HEK293T (cell line): Measurements from ENCODE around the gene CBX3.
A peak's percentile ranks its signal among the peaks of the same experiment; 100 is the strongest.

ENCODE experiments used
- CTCF ChIA-PET: fragments of 350-600 bp; formaldehyde crosslinking; extraction: SDS; loops from one replicate; lab custom pipeline; 2021; ENCODE audit warnings: antibody characterized with exemption, inconsistent platforms; lab: Yijun Ruan, JAX
- POLR2A ChIA-PET: fragments of 350-600 bp; formaldehyde crosslinking; extraction: SDS; loops from one replicate; lab custom pipeline; 2020; ENCODE audit warnings: antibody characterized with exemption, inconsistent platforms; lab: Yijun Ruan, JAX
- DNase-seq: peaks from one replicate; pipeline ENCODE4 v3.0.0; 2012; ENCODE audit warnings: mixed read lengths; ENCODE audit errors: extremely low spot score
- ARNT ChIP-seq: fragments of 450-650 bp; IDR thresholded peaks from 2 replicates; pipeline ENCODE4 v1.6.1; 2017; ENCODE audit warnings: mild to moderate bottlenecking
- BHLHE40 ChIP-seq: fragments of 450-650 bp; IDR thresholded peaks from 2 replicates; pipeline ENCODE4 v1.6.1; 2016; ENCODE audit warnings: mild to moderate bottlenecking, moderate library complexity, borderline replicate concordance
- CTBP1 ChIP-seq: fragments of 450-650 bp; IDR thresholded peaks from 2 replicates; pipeline ENCODE4 v1.6.1; 2016; ENCODE audit warnings: borderline replicate concordance
- ELF4 ChIP-seq: fragments of 450-650 bp; IDR thresholded peaks from 2 replicates; pipeline ENCODE4 v1.6.1; 2017; ENCODE audit warnings: antibody characterized with exemption
- FOXA1 ChIP-seq: fragments of 450-650 bp; IDR thresholded peaks from 2 replicates; pipeline ENCODE4 v1.6.1; 2016; ENCODE audit warnings: mild to moderate bottlenecking
- FOXK2 ChIP-seq: fragments of 450-650 bp; IDR thresholded peaks from 2 replicates; pipeline ENCODE4 v1.6.1; 2016; ENCODE audit warnings: mild to moderate bottlenecking
- FOXM1 ChIP-seq: fragments of 450-650 bp; IDR thresholded peaks from 2 replicates; pipeline ENCODE4 v1.6.1; 2017; ENCODE audit warnings: mild to moderate bottlenecking, borderline replicate concordance
- HDGF ChIP-seq: fragments of 450-650 bp; IDR thresholded peaks from 2 replicates; pipeline ENCODE4 v1.6.1; 2017; ENCODE audit warnings: antibody characterized with exemption, borderline replicate concordance
- L3MBTL2 ChIP-seq: fragments of 450-650 bp; conservative IDR thresholded peaks from 2 replicates; pipeline ENCODE4 v1.6.1; 2016; ENCODE audit warnings: mild to moderate bottlenecking
- LEF1 ChIP-seq: fragments of 450-650 bp; IDR thresholded peaks from 2 replicates; pipeline ENCODE4 v1.6.1; 2017; ENCODE audit warnings: mild to moderate bottlenecking, borderline replicate concordance
- NFRKB ChIP-seq: fragments of 450-650 bp; IDR thresholded peaks from 2 replicates; pipeline ENCODE4 v1.6.1; 2016; ENCODE audit warnings: mild to moderate bottlenecking, moderate library complexity
- SP1 ChIP-seq: fragments of 450-650 bp; IDR thresholded peaks from 2 replicates; pipeline ENCODE4 v1.6.1; 2017
- SUZ12 ChIP-seq: fragments of 450-650 bp; IDR thresholded peaks from 2 replicates; pipeline ENCODE4 v1.6.1; 2016; ENCODE audit warnings: mild to moderate bottlenecking
- TARDBP ChIP-seq: fragments of 450-650 bp; IDR thresholded peaks from 2 replicates; pipeline ENCODE4 v1.6.1; 2016
- ZNF384 ChIP-seq: fragments of 450-650 bp; IDR thresholded peaks from 2 replicates; pipeline ENCODE4 v1.6.1; 2016
- TF ChIP-seq, protein P1 (sequence below): fragments of 450-650 bp; IDR thresholded peaks from 2 replicates; pipeline ENCODE4 v1.6.1; 2016

The CBX3 gene

DNA sequence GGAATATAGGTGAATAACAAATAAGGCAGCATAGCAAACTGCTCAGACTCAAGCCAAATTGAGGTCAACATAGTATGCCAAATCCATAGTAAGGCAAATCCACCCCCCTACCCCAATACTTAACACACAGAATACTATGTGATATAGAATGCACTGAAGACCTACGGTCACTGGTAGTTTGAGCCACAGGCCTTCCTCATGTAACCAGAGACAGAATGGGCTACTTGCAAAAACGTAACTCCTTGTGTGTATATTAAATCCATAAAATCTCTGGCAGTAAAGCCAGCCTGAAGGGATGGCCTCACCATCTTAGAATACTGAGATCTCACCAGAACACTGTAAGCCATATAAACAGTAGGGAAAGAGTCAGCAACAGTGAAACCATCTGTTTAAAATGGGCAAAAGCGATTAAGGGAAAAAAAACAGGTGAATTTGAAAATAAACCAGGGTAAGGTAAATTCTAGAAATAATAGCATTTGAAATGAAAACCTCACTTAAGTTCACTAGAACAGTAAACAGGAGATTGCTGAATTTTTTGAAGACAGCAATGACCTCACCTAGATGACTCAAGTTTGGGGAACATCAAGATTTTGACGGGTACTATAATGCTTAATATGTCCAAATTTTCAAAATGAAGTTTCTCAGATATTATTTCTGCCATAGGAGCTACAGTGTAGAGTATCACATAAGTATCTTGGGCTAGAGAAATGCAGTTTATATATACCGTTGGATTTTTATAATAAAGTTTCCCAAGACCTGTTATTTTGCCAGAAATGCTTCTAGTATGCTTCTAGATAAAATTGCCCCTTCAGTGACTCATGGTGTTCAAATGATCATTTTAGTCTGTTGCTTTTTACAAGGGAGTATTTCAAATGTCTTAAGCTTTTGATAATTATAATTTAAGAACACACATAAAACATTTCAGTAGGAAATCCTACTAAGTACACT lies 14.9 kb upstream of the CBX3 start:
- DNase-seq = no peak
- TF ChIP-seq NFRKB (no peak), ELF4 (no peak), FOXA1 (no peak), LEF1 (no peak), ZNF384 (no peak), CTBP1 (no peak), TARDBP (no peak)
- TF ChIP-seq, protein P1, sequence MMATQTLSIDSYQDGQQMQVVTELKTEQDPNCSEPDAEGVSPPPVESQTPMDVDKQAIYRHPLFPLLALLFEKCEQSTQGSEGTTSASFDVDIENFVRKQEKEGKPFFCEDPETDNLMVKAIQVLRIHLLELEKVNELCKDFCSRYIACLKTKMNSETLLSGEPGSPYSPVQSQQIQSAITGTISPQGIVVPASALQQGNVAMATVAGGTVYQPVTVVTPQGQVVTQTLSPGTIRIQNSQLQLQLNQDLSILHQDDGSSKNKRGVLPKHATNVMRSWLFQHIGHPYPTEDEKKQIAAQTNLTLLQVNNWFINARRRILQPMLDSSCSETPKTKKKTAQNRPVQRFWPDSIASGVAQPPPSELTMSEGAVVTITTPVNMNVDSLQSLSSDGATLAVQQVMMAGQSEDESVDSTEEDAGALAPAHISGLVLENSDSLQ = no peak
- CTCF ChIA-PET = no interaction called here
- POLR2A ChIA-PET = interaction anchor here (1.0 to 3.4 kb wide), 2 partner anchors 13 to 14 kb away, joined by 4 to 46 read pairs; partner anchors contain the start of genes CBX3 and HNRNPA2B1

DNA sequence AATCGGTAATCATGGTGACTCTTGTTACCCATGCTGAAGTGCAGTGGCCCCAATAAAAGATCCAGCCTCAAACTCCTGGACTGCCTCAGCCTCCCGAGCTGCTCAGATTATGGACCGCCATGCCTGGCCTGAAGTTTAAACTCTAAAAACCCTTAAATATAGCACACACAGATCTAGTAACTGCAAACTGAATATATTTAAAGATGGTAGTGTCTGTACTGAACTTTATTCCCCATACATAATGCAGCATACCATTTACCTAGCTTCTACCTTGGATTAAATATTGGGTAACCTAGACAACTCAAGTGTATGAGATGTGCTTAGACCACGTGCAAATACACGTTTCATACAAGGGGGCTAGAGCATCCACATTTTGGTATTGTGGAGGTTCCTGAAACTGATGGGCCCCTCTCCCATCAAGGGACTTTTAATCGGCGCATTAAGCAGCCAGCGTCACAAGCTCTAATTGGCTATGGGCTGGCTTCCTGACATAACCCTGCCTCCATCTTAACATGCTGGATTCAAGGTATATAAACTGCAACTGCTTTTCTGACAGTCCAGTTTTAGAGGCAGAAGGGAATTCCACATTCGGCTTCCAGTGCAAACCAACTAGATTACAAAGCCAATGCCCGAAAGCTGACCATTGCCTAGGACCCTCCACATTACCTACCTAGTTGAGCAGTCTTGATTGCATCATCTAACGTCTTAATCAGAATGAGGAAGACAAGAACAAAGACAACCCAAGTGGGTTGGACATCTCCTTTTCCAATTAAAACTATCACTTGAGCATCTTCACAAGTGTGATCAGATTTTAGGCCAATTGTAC lies 14.0 kb upstream of the CBX3 start:
- no peak for DNase-seq
- TF ChIP-seq ARNT (no peak), ZNF384 (no peak), FOXK2 (no peak), LEF1 (no peak; the same call in 1 of the 2 replicates), ELF4 (peak; percentile 17; the same call in 1 of the 2 replicates), NFRKB (peak; percentile 35; the same call in 1 of the 2 replicates), L3MBTL2 (peak; percentile 35; the same call in 1 of the 2 replicates)
- ChIA-PET CTCF (no interaction called here), POLR2A (interaction anchor here (0.5 to 3.4 kb wide), 3 partner anchors 12 to 707 kb away, joined by 3 to 46 read pairs (median 3); partner anchors contain the start of genes CBX3 and HNRNPA2B1)

DNA sequence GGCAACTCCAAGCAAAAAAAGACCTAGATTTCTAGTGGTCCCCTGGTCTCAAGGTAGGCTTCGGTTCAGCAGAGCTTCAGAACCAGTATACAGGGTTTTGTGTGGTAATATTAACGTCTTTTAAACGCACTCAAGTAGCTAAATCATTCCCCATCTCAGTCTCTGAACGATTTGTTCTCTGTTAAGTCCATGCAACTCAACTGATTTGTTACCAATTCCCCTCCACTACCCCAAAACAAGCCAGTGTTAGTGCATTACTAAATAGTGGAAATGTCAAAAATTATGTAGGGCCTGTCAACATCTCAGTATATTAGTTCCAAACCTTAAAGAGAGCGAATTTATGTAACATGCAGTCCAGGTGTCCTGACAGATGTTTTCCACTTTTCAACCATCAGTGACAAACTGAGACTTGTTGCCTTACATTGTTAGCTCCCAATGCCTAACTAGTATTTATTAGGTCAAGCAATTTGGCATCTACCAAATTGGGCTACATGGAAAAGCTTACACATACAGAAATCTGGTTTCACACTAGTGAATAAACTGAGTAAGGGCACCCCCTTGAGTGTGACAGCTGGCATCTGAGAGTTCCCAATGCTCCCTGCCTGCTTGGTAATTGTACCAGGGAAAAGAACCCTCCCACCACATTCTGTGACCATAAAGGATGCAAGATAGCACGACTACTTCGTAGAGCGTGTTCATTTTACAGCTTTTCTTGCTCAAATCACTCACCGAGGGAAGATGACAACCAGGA lies 13.2 kb upstream of the CBX3 start:
- DNase-seq = no peak
- TF ChIP-seq L3MBTL2 = 0 out of 2 replicates have a peak, but pooled peaks have one; percentile 13
- TF ChIP-seq, protein P1 = no peak
- CTCF ChIA-PET = no interaction called here
- POLR2A ChIA-PET = interaction anchor here (0.5 to 3.4 kb wide), 5 partner anchors 11 to 707 kb away, joined by 3 to 46 read pairs (median 3); partner anchors contain the start of genes CBX3 and HNRNPA2B1

DNA sequence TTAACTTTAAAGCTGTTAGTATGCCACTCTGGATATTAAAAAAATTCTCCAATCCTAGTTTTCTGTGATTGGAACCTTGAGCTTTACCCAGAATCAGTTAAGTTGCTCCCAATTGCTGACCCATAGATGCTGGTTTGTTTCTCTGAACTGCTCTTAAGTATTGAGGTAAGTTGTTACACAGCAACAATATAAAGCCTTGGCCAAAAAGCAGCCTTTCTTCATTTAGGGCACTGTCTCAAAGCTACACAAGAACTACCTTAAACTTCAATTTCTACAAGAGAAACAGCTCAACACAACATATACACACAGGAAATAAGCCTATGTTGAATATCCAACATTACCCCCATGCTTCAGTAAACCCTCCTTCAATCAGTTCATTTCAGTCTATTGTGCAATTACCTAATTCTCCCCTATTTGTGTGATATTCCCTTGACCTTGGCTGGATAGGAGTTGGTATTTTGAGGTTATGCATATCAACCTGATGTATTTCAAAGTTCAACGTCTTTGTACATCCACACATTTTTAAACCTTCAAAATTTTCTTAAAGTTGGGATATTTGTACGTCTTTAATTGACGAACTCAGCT lies 12.5 kb upstream of the CBX3 start:
- CTCF ChIA-PET = no interaction called here
- DNase-seq = no peak
- POLR2A ChIA-PET = interaction anchor here (0.5 to 3.4 kb wide), 3 partner anchors 11 to 99 kb away, joined by 3 to 46 read pairs (median 3); partner anchors contain the start of genes CBX3 and HNRNPA2B1
- TF ChIP-seq FOXM1 = no peak
- TF ChIP-seq FOXA1 = no peak
- TF ChIP-seq NFRKB = no peak
- no peak for TF ChIP-seq BHLHE40
- TF ChIP-seq SP1 = no peak
- no peak for TF ChIP-seq ZNF384
- TF ChIP-seq HDGF = no peak
- no peak for TF ChIP-seq L3MBTL2
- no peak for TF ChIP-seq TARDBP
- TF ChIP-seq SUZ12 = no peak
- TF ChIP-seq ELF4 = no peak
- TF ChIP-seq LEF1 = no peak
- no peak for TF ChIP-seq CTBP1
- no peak for TF ChIP-seq FOXK2
- no peak for TF ChIP-seq ARNT
- TF ChIP-seq, protein P1 = no peak

DNA sequence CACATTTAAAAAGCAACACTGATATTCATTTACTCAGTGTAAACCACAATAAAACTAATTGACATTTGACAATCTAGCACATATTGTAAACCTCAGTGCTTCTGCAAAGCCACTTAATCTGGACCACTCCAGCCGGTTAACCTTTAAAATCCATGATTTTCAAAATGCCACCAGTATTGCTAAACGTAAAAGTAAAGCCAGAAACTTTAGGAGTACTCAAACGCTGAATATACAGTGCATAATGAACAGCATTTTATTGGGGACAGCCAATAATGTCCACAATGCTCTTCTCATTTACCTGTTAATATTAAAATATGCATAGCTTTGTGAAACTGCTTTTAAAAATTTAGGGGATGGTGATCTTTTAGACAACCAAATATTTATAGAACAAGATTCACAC lies 11.8 kb upstream of the CBX3 start:
- no peak for DNase-seq
- CTCF ChIA-PET = no interaction called here
- POLR2A ChIA-PET = interaction anchor here (0.8 to 3.4 kb wide), 2 partner anchors 10 to 19 kb away, joined by 3 to 46 read pairs; partner anchors contain the start of genes CBX3 and HNRNPA2B1
- TF ChIP-seq, protein P1 = no peak
